ENCODE measurements around the gene TRMT2A. TPM values are rescaled to one million over a fixed set of nuclear protein-coding genes. Genes with fewer than 3 reads are reported as not detected.

TRMT2A gene
- total RNA-seq, 2 donors from 2014 or later, result 76.8 to 98.6 TPM

GRCh38 chr22:20064140-20064480 lies 52.9 kb downstream of the TRMT2A start:
- Histone ChIP-seq H3K9me3 (no peaks in the 10 kb centered on the region), H3K4me1 (no peaks in the 10 kb centered on the region), H3K4me3 (no peak overlapping the region), H3K36me3 (replicated peaks in 1 of 2; ENCODE audit: insufficient read depth in 1 of 2, low read depth in 2 of 2) (peaks cover 0 to 7% of the 10 kb centered on the region in 2 donors), H3K27ac (no peak overlapping the region), H3K27me3 (no peaks in the 10 kb centered on the region)
- intact Hi-C loops (cut with DNase I), result no loop called here
- ATAC-seq, result no peak
- TF ChIP-seq POLR2A (IDR thresholded peaks at IDR 0.05) (no peak), CTCF (IDR thresholded peaks at IDR 0.05) (no peak)
- WGBS, 2 donors, result 84% methylated on average over 3 of the region's 3 CpGs; no CpG with 5 or more reads in 1 of the 2 donors
- no peak for DNase-seq

GRCh38 chr22:20063271-20064139 lies 53.5 kb downstream of the TRMT2A start:
- TF ChIP-seq CTCF (IDR thresholded peaks at IDR 0.05) (no peak), POLR2A (IDR thresholded peaks at IDR 0.05) (no peak)

DNA sequence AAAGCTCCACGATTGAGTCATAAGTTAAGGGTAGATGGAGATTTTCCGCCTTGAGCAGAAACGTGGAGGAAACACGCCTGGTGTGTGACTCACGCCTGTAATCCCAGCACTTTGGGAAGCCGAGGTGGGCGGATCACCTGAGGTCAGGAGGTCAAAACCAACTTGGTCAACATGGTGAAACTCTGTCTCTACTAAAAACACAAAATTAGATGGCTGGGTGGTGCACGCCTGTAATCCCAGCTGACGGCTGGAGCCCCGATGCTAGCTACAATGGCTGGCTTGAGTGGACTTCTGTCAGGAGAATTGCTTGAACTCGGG lies 54.3 kb downstream of the TRMT2A start:
- Histone ChIP-seq H3K27ac (no peak overlapping the region), H3K4me1 (no peaks in the 10 kb centered on the region), H3K4me3 (no peak overlapping the region), H3K36me3 (replicated peaks in 1 of 2; ENCODE audit: insufficient read depth in 1 of 2, low read depth in 2 of 2) (peaks cover 0 to 7% of the 10 kb centered on the region in 2 donors), H3K27me3 (no peaks in the 10 kb centered on the region), H3K9me3 (no peaks in the 10 kb centered on the region)
- 86 to 89% methylated on average over 11 of the region's 11 CpGs for WGBS, 2 donors
- TF ChIP-seq POLR2A (IDR thresholded peaks at IDR 0.05) (no peak), CTCF (IDR thresholded peaks at IDR 0.05) (no peak)
- DNase-seq (no peak), ATAC-seq (no peak)
- intact Hi-C loops (cut with DNase I), result no loop called here

More at GRCh38 chr22:20063271-20064139, 53.5 kb downstream of the TRMT2A start:
- H3K4me1 ChIP-seq, result no peaks in the 10 kb centered on the region
- DNase-seq (no peak), ATAC-seq (no peak)
- no peak overlapping the region for H3K27ac ChIP-seq
- no peaks in the 10 kb centered on the region for H3K9me3 ChIP-seq
- no peaks in the 10 kb centered on the region for H3K27me3 ChIP-seq
- peaks cover 0 to 7% of the 10 kb centered on the region in 2 donors for H3K36me3 ChIP-seq (replicated peaks in 1 of 2; ENCODE audit: insufficient read depth in 1 of 2, low read depth in 2 of 2)
- intact Hi-C loops (cut with DNase I), result no loop called here
- H3K4me3 ChIP-seq, result no peak overlapping the region
- WGBS, 2 donors, result 91 to 95% methylated on average over 17 to 27 of the region's 27 CpGs

DNA sequence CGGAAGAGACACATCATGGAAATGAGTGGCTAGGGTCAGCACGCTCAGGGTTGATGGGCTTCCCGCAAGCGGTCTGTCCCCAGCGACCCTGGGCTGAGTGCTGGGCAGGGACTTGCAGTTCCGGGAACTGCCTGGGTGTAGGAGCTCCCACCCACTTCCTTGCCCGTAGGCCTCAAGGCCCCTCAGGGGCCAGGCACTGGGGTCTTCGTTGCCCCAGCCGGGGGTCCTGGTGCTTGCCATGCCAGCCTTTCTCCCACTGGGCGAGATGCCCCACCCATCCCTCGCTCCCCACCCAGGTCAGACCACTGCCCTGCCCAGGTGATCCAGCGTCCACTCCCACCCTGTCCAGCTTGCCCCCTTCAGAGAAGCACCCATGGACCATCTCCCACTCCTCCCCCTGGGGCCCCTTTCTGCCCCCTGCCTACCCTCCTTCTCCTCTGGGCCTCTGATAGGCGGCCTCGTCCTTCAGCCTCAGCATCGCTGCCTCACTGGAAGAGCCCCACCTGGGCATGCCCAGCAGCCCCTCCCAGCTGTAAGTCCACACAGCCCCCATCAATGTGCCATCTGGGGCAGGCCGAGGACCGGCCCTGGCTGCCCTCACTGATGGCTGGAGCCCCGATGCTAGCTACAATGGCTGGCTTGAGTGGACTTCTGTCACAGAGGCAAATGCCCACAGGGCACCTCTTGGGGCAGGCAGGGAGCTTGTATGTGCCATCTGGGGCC lies 54.8 kb downstream of the TRMT2A start:
- no peaks in the 10 kb centered on the region for H3K27me3 ChIP-seq
- DNase-seq (no peak), ATAC-seq (no peak)
- no peaks in the 10 kb centered on the region for H3K4me1 ChIP-seq
- TF ChIP-seq CTCF (IDR thresholded peaks at IDR 0.05) (no peak), POLR2A (IDR thresholded peaks at IDR 0.05) (no peak)
- H3K4me3 ChIP-seq, result no peak overlapping the region
- H3K27ac ChIP-seq, result no peak overlapping the region
- H3K9me3 ChIP-seq, result no peaks in the 10 kb centered on the region
- peaks cover 0 to 7% of the 10 kb centered on the region in 2 donors for H3K36me3 ChIP-seq (replicated peaks in 1 of 2; ENCODE audit: insufficient read depth in 1 of 2, low read depth in 2 of 2)
- WGBS, 2 donors, result 95 to 100% methylated on average over 8 to 14 of the region's 18 CpGs
- intact Hi-C loops (cut with DNase I), result no loop called here

MicroRNAs encoded within 50 kb of the gene (microRNA counts, 767-probe panel; counts per million panel counts)
- microRNA hsa-miR-1306-3p, result 0 to 736 counts per million in 2 donors

Small RNAs within 50 kb of the gene (microRNA-seq; reads per million reads assigned to microRNA genes)
- 0 to 0.45 reads per million in 2 donors for gene MIR6816 (ENCODE audit: borderline number of aligned reads in 2 of 2, borderline replicate concordance in 2 of 2)

Small RNAs within 50 kb of the gene (small RNA-seq; reads per million reads assigned to genes)
- gene MIR6816, result not detected
- not detected for gene RF00017
- not detected for gene RF00599

Other genes with a start within 250 kb of the TRMT2A start
- gene COMT, start 175.5 kb downstream of the TRMT2A start, total RNA-seq, result 10 to 100 TPM; 85.6 to 98.2 TPM
- gene TXNRD2, start 175.4 kb downstream of the TRMT2A start, total RNA-seq, result 10 to 100 TPM; 22.1 to 23.6 TPM
- 100 to 1,000 TPM in 1 of 2 donors, 10 to 100 TPM in 1; 36.6 to 150 TPM for gene ARVCF, start 100.4 kb downstream of the TRMT2A start, total RNA-seq
- 10 to 100 TPM; 10.5 to 19.7 TPM for gene TANGO2, start 96.1 kb downstream of the TRMT2A start, total RNA-seq
- 10 to 100 TPM; 25.7 to 53.4 TPM for gene DGCR8, start 37.0 kb downstream of the TRMT2A start, total RNA-seq
- gene RANBP1, start 1.1 kb downstream of the TRMT2A start, total RNA-seq, result 100 to 1,000 TPM in 1 of 2 donors, 10 to 100 TPM in 1; 69.3 to 134 TPM
- 10 to 100 TPM; 20.0 to 21.4 TPM for gene ZDHHC8, start 14.6 kb upstream of the TRMT2A start, total RNA-seq
- not detected for gene CCDC188, start 33.8 kb upstream of the TRMT2A start, total RNA-seq
- 1 to 10 TPM in 1 of 2 donors, under 1 TPM in 1; 0.66 to 1.8 TPM for gene RTN4R, start 151.1 kb upstream of the TRMT2A start, total RNA-seq
- gene DGCR6L, start 202.8 kb upstream of the TRMT2A start, total RNA-seq, result 10 to 100 TPM; 24.4 to 52.4 TPM

All from body of pancreas (tissue), 4 donors.